ENCODE results near the gene CALML5.

The CALML5 gene

GRCh38 chr10:5526691-5527331 lies 27.4 kb upstream of the CALML5 start:
- WGBS, 2 experiments (ENCODE audit: insufficient coverage in 2 of 2) = 76 to 88% methylated on average over 7 to 8 of the region's 8 CpGs
- no peak overlapping the region for H3K27ac ChIP-seq (ENCODE audit: low read depth, low read length, severe bottlenecking)
- H3K4me1 ChIP-seq (ENCODE audit: control insufficient read depth, insufficient read depth, low read length, poor library complexity, severe bottlenecking) = no peaks in the 10 kb centered on the region
- H3K9me3 ChIP-seq (ENCODE audit: control insufficient read depth, low read length) = peaks cover 2% of the 10 kb centered on the region
- H3K36me3 ChIP-seq (ENCODE audit: control insufficient read depth, insufficient read depth, low read length) = no peaks in the 10 kb centered on the region
- H3K4me3 ChIP-seq (ENCODE audit: extremely low read depth, insufficient read depth, low read length, poor library complexity, severe bottlenecking) = no peak overlapping the region

- 88 to 91% methylated on average over 30 to 33 of the region's 34 CpGs for WGBS, 2 experiments (ENCODE audit: insufficient coverage in 2 of 2)
- Histone ChIP-seq H3K27ac (ENCODE audit: low read depth, low read length, severe bottlenecking) (no peak overlapping the region), H3K4me1 (ENCODE audit: control insufficient read depth, insufficient read depth, low read length, poor library complexity, severe bottlenecking) (no peaks in the 10 kb centered on the region), H3K4me3 (ENCODE audit: extremely low read depth, insufficient read depth, low read length, poor library complexity, severe bottlenecking) (no peak overlapping the region), H3K36me3 (ENCODE audit: control insufficient read depth, insufficient read depth, low read length) (no peaks in the 10 kb centered on the region), H3K9me3 (ENCODE audit: control insufficient read depth, low read length) (no peaks in the 10 kb centered on the region)
Observed at GRCh38 chr10:5525561-5526341, 26.4 kb upstream of the CALML5 start.

GRCh38 chr10:5524641-5525560 lies 25.5 kb upstream of the CALML5 start, which contains the start of gene CALML3:
CALML3 (plus strand) TSS chr10:5524961; CDS start chr10:5525086, 125 bp downstream.
- Histone ChIP-seq H3K27ac (ENCODE audit: low read depth, low read length, severe bottlenecking) (no peak within 1 kb of the TSS), H3K9me3 (ENCODE audit: control insufficient read depth, low read length) (no peaks in the 10 kb centered on the region), H3K36me3 (ENCODE audit: control insufficient read depth, insufficient read depth, low read length) (no peaks in the 10 kb centered on the region), H3K4me1 (ENCODE audit: control insufficient read depth, insufficient read depth, low read length, poor library complexity, severe bottlenecking) (no peaks in the 10 kb centered on the region), H3K4me3 (ENCODE audit: extremely low read depth, insufficient read depth, low read length, poor library complexity, severe bottlenecking) (no peak within 1 kb of the TSS)
- WGBS, 2 experiments (ENCODE audit: insufficient coverage in 2 of 2) = 95 to 96% methylated on average over 64 of the region's 64 CpGs

- Histone ChIP-seq H3K4me3 (ENCODE audit: extremely low read depth, insufficient read depth, low read length, poor library complexity, severe bottlenecking) (no peak overlapping the region), H3K36me3 (ENCODE audit: control insufficient read depth, insufficient read depth, low read length) (no peaks in the 10 kb centered on the region), H3K4me1 (ENCODE audit: control insufficient read depth, insufficient read depth, low read length, poor library complexity, severe bottlenecking) (no peaks in the 10 kb centered on the region), H3K9me3 (ENCODE audit: control insufficient read depth, low read length) (peaks cover 3% of the 10 kb centered on the region), H3K27ac (ENCODE audit: low read depth, low read length, severe bottlenecking) (no peak overlapping the region)
- WGBS, 2 experiments (ENCODE audit: insufficient coverage in 2 of 2) = 81 to 98% methylated on average over 5 to 9 of the region's 11 CpGs
Observed at GRCh38 chr10:5523796-5524574, 24.6 kb upstream of the CALML5 start.

- no peak overlapping the region for H3K4me3 ChIP-seq (ENCODE audit: extremely low read depth, insufficient read depth, low read length, poor library complexity, severe bottlenecking)
- H3K4me1 ChIP-seq (ENCODE audit: control insufficient read depth, insufficient read depth, low read length, poor library complexity, severe bottlenecking) = no peaks in the 10 kb centered on the region
- H3K27ac ChIP-seq (ENCODE audit: low read depth, low read length, severe bottlenecking) = no peak overlapping the region
- peaks cover 8% of the 10 kb centered on the region for H3K9me3 ChIP-seq (ENCODE audit: control insufficient read depth, low read length)
- WGBS, 2 experiments (ENCODE audit: insufficient coverage in 2 of 2) = 83 to 89% methylated on average over 6 of the region's 7 CpGs
- H3K36me3 ChIP-seq (ENCODE audit: control insufficient read depth, insufficient read depth, low read length) = no peaks in the 10 kb centered on the region
Observed at GRCh38 chr10:5522913-5523560, 23.7 kb upstream of the CALML5 start.

- Histone ChIP-seq H3K4me3 (ENCODE audit: extremely low read depth, insufficient read depth, low read length, poor library complexity, severe bottlenecking) (no peak overlapping the region), H3K27ac (ENCODE audit: low read depth, low read length, severe bottlenecking) (no peak overlapping the region), H3K36me3 (ENCODE audit: control insufficient read depth, insufficient read depth, low read length) (no peaks in the 10 kb centered on the region), H3K4me1 (ENCODE audit: control insufficient read depth, insufficient read depth, low read length, poor library complexity, severe bottlenecking) (no peaks in the 10 kb centered on the region), H3K9me3 (ENCODE audit: control insufficient read depth, low read length) (peaks cover 8% of the 10 kb centered on the region)
- WGBS, 2 experiments (ENCODE audit: insufficient coverage in 2 of 2) = 87% methylated on average over 2 to 3 of the region's 3 CpGs
Observed at GRCh38 chr10:5519054-5519453, 19.7 kb upstream of the CALML5 start.

GRCh38 chr10:5518143-5518542 lies 18.8 kb upstream of the CALML5 start:
- Histone ChIP-seq H3K36me3 (ENCODE audit: control insufficient read depth, insufficient read depth, low read length) (no peaks in the 10 kb centered on the region), H3K4me3 (ENCODE audit: extremely low read depth, insufficient read depth, low read length, poor library complexity, severe bottlenecking) (no peak overlapping the region), H3K4me1 (ENCODE audit: control insufficient read depth, insufficient read depth, low read length, poor library complexity, severe bottlenecking) (no peaks in the 10 kb centered on the region), H3K9me3 (ENCODE audit: control insufficient read depth, low read length) (peaks cover 8% of the 10 kb centered on the region), H3K27ac (ENCODE audit: low read depth, low read length, severe bottlenecking) (no peak overlapping the region)
- no CpG with 5 or more reads among the region's 5 CpGs for whole genome bisulfite sequencing, 2 experiments (ENCODE audit: insufficient coverage in 2 of 2)

GRCh38 chr10:5517546-5517945 lies 18.2 kb upstream of the CALML5 start:
- H3K9me3 ChIP-seq (ENCODE audit: control insufficient read depth, low read length) = peaks cover 8% of the 10 kb centered on the region
- WGBS, 2 experiments (ENCODE audit: insufficient coverage in 2 of 2) = 93 to 100% methylated on average over 2 of the region's 5 CpGs

GRCh38 chr10:5515948-5516761 lies 16.8 kb upstream of the CALML5 start:
- Histone ChIP-seq H3K9me3 (ENCODE audit: control insufficient read depth, low read length) (peaks cover 8% of the 10 kb centered on the region), H3K4me3 (ENCODE audit: extremely low read depth, insufficient read depth, low read length, poor library complexity, severe bottlenecking) (no peak overlapping the region), H3K27ac (ENCODE audit: low read depth, low read length, severe bottlenecking) (no peak overlapping the region), H3K4me1 (ENCODE audit: control insufficient read depth, insufficient read depth, low read length, poor library complexity, severe bottlenecking) (peaks cover 3% of the 10 kb centered on the region), H3K36me3 (ENCODE audit: control insufficient read depth, insufficient read depth, low read length) (no peaks in the 10 kb centered on the region)
- WGBS, 2 experiments (ENCODE audit: insufficient coverage in 2 of 2) = 78 to 83% methylated on average over 10 of the region's 10 CpGs

More at GRCh38 chr10:5517546-5517945, 18.2 kb upstream of the CALML5 start:
- Histone ChIP-seq H3K4me3 (ENCODE audit: extremely low read depth, insufficient read depth, low read length, poor library complexity, severe bottlenecking) (no peak overlapping the region), H3K4me1 (ENCODE audit: control insufficient read depth, insufficient read depth, low read length, poor library complexity, severe bottlenecking) (no peaks in the 10 kb centered on the region), H3K36me3 (ENCODE audit: control insufficient read depth, insufficient read depth, low read length) (no peaks in the 10 kb centered on the region), H3K27ac (ENCODE audit: low read depth, low read length, severe bottlenecking) (no peak overlapping the region)
